ENCODE results near the gene GAREM1.

GAREM1 gene

DNA sequence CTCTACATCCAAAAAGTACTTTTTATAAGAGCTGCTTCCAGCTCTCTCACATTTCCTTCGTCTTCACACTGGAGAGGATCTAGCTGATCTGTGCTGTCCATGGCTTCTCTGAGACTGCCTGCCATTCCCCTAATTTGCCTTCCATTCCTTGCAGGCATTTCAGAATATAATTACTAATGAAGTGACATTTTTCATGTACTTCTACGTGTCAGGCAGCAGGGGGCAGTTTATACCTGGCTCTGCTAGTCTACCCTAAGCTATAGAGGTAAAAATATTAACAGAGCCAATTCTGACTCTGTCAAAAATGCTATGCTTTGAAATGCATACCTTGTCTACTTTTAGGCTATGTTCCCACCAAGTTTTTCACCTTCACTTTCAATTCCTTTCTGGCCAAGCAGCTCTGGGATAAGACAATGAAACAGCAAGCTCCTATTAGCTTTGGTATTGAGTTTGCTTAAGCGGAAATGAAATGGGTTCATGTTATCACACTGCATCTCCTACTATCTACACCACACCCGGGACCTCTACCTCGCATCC lies 198.9 kb downstream of the GAREM1 start:
- Histone ChIP-seq H3K36me3 (ENCODE audit: control insufficient read depth, insufficient read depth, low read length, severe bottlenecking) (peaks cover 43% of the 10 kb centered on the region), H3K27me3 (replicated peaks; ENCODE audit: control insufficient read depth, insufficient read depth, low read length) (no peaks in the 10 kb centered on the region), H3K4me3 (ENCODE audit: low read length) (no peak overlapping the region), H3K4me1 (ENCODE audit: control insufficient read depth, insufficient read depth, low read length) (peaks cover 2% of the 10 kb centered on the region), H3K9me3 (ENCODE audit: control insufficient read depth, low read length) (no peaks in the 10 kb centered on the region), H3K9ac (ENCODE audit: low read length) (no peak overlapping the region)
- peak; percentile 76 for DNase-seq (ENCODE audit: low read depth)

DNA sequence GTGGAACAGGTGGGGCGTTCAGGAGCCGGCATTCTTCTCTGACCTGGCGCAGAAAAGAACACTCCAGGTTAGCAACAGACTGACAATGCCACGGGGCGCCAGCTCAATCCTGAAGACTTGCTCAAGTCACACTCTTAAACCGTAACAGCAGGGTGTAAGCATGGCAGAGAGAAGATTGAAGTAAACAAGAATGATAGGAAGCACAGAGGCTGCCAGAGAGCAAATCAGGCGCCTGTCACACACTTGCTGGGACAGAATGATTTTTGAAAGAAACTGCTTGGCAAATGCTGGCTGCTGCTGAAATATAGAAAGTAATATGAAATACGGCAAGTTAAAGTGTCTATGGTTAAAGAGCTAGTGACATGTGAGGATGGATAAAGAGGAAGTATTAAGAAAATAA lies 200.3 kb downstream of the GAREM1 start:
- Histone ChIP-seq H3K9ac (ENCODE audit: low read length) (no peak overlapping the region), H3K9me3 (ENCODE audit: control insufficient read depth, low read length) (no peaks in the 10 kb centered on the region), H3K4me1 (ENCODE audit: control insufficient read depth, insufficient read depth, low read length) (no peaks in the 10 kb centered on the region), H3K4me3 (ENCODE audit: low read length) (no peak overlapping the region), H3K27me3 (replicated peaks; ENCODE audit: control insufficient read depth, insufficient read depth, low read length) (no peaks in the 10 kb centered on the region), H3K36me3 (ENCODE audit: control insufficient read depth, insufficient read depth, low read length, severe bottlenecking) (peaks cover 43% of the 10 kb centered on the region)
- no peak for DNase-seq (ENCODE audit: low read depth)

GRCh38 chr18:32267463-32267862 lies 203.2 kb downstream of the GAREM1 start:
- peaks cover 5% of the 10 kb centered on the region for H3K4me1 ChIP-seq (ENCODE audit: control insufficient read depth, insufficient read depth, low read length)
- H3K27me3 ChIP-seq (replicated peaks; ENCODE audit: control insufficient read depth, insufficient read depth, low read length), result no peaks in the 10 kb centered on the region
- peaks cover 34% of the 10 kb centered on the region for H3K36me3 ChIP-seq (ENCODE audit: control insufficient read depth, insufficient read depth, low read length, severe bottlenecking)
- no peak overlapping the region for H3K4me3 ChIP-seq (ENCODE audit: low read length)
- H3K9ac ChIP-seq (ENCODE audit: low read length), result no peak overlapping the region
- no peak for DNase-seq (ENCODE audit: low read depth)
- H3K9me3 ChIP-seq (ENCODE audit: control insufficient read depth, low read length), result no peaks in the 10 kb centered on the region

GRCh38 chr18:32264401-32264800 lies 206.3 kb downstream of the GAREM1 start:
- peaks cover 5% of the 10 kb centered on the region for H3K4me1 ChIP-seq (ENCODE audit: control insufficient read depth, insufficient read depth, low read length)
- H3K4me3 ChIP-seq (ENCODE audit: low read length), result no peak overlapping the region
- H3K36me3 ChIP-seq (ENCODE audit: control insufficient read depth, insufficient read depth, low read length, severe bottlenecking), result peaks cover 26% of the 10 kb centered on the region
- no peak overlapping the region for H3K9ac ChIP-seq (ENCODE audit: low read length)
- H3K27me3 ChIP-seq (replicated peaks; ENCODE audit: control insufficient read depth, insufficient read depth, low read length), result no peaks in the 10 kb centered on the region
- no peaks in the 10 kb centered on the region for H3K9me3 ChIP-seq (ENCODE audit: control insufficient read depth, low read length)
- peak; percentile 11 for DNase-seq (ENCODE audit: low read depth)

- no peak overlapping the region for H3K9ac ChIP-seq (ENCODE audit: low read length)
- H3K4me1 ChIP-seq (ENCODE audit: control insufficient read depth, insufficient read depth, low read length), result peaks cover 5% of the 10 kb centered on the region
- H3K27me3 ChIP-seq (replicated peaks; ENCODE audit: control insufficient read depth, insufficient read depth, low read length), result no peaks in the 10 kb centered on the region
- no peak overlapping the region for H3K4me3 ChIP-seq (ENCODE audit: low read length)
- H3K36me3 ChIP-seq (ENCODE audit: control insufficient read depth, insufficient read depth, low read length, severe bottlenecking), result peaks cover 3% of the 10 kb centered on the region
- no peaks in the 10 kb centered on the region for H3K9me3 ChIP-seq (ENCODE audit: control insufficient read depth, low read length)
- DNase-seq (ENCODE audit: low read depth), result no peak
Measured at GRCh38 chr18:32262092-32262491, 208.6 kb downstream of the GAREM1 start.

DNA sequence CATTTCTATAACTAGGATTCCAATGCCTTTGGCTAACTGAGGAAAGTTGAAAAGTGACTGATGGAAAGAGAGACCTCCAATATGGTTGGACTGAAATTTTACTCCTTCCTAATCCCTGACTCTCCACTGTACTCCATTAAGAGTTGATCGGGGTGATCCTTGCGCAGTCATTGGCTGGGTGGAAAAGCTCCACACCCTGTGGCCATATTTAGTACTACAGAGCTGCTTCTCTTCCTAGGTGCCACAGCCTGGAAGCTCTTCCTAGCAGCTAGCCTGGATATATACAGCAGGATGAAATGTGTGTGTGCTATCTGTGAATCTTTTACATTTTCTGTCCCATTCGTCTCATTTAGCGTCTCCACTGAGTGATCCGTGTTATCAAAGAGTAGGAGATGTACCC lies 209.7 kb downstream of the GAREM1 start:
- DNase-seq (ENCODE audit: low read depth), result no peak
- no peaks in the 10 kb centered on the region for H3K9me3 ChIP-seq (ENCODE audit: control insufficient read depth, low read length)
- H3K4me3 ChIP-seq (ENCODE audit: low read length), result no peak overlapping the region
- no peak overlapping the region for H3K9ac ChIP-seq (ENCODE audit: low read length)
- no peaks in the 10 kb centered on the region for H3K27me3 ChIP-seq (replicated peaks; ENCODE audit: control insufficient read depth, insufficient read depth, low read length)
- peaks cover 5% of the 10 kb centered on the region for H3K4me1 ChIP-seq (ENCODE audit: control insufficient read depth, insufficient read depth, low read length)
- H3K36me3 ChIP-seq (ENCODE audit: control insufficient read depth, insufficient read depth, low read length, severe bottlenecking), result no peaks in the 10 kb centered on the region

DNA sequence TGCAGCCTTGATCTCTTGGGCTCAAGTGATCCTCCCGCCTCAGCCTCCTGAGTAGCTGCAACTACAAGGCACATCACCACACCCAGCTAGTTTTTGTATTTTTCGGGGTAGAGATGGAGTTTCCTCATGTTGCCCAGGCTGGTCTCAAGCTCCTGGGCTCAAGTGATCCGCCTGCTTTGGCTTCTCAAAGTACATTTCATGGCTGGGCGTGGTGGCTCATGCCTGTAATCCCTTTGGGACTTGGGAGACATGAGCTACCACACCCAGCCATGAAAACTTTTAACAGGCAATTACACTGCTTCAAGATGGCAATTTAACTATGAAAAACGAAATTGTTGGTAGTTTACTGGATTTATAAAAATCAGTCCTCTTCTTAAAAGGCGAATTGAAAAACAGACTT lies 211.1 kb downstream of the GAREM1 start:
- peaks cover 4% of the 10 kb centered on the region for H3K4me1 ChIP-seq (ENCODE audit: control insufficient read depth, insufficient read depth, low read length)
- H3K27me3 ChIP-seq (replicated peaks; ENCODE audit: control insufficient read depth, insufficient read depth, low read length), result no peaks in the 10 kb centered on the region
- no peak overlapping the region for H3K9ac ChIP-seq (ENCODE audit: low read length)
- no peaks in the 10 kb centered on the region for H3K36me3 ChIP-seq (ENCODE audit: control insufficient read depth, insufficient read depth, low read length, severe bottlenecking)
- no peak overlapping the region for H3K4me3 ChIP-seq (ENCODE audit: low read length)
- peak; percentile 24 for DNase-seq (ENCODE audit: low read depth)
- H3K9me3 ChIP-seq (ENCODE audit: control insufficient read depth, low read length), result no peaks in the 10 kb centered on the region

GRCh38 chr18:32258558-32259204 lies 212.0 kb downstream of the GAREM1 start:
- no peaks in the 10 kb centered on the region for H3K4me1 ChIP-seq (ENCODE audit: control insufficient read depth, insufficient read depth, low read length)
- no peaks in the 10 kb centered on the region for H3K27me3 ChIP-seq (replicated peaks; ENCODE audit: control insufficient read depth, insufficient read depth, low read length)

GRCh38 chr18:32258148-32258547 lies 212.5 kb downstream of the GAREM1 start:
- H3K27me3 ChIP-seq (replicated peaks; ENCODE audit: control insufficient read depth, insufficient read depth, low read length), result no peaks in the 10 kb centered on the region
- no peaks in the 10 kb centered on the region for H3K9me3 ChIP-seq (ENCODE audit: control insufficient read depth, low read length)
- no peaks in the 10 kb centered on the region for H3K4me1 ChIP-seq (ENCODE audit: control insufficient read depth, insufficient read depth, low read length)
- no peaks in the 10 kb centered on the region for H3K36me3 ChIP-seq (ENCODE audit: control insufficient read depth, insufficient read depth, low read length, severe bottlenecking)
- no peak for DNase-seq (ENCODE audit: low read depth)
- H3K9ac ChIP-seq (ENCODE audit: low read length), result no peak overlapping the region
- H3K4me3 ChIP-seq (ENCODE audit: low read length), result no peak overlapping the region

More at GRCh38 chr18:32258558-32259204, 212.0 kb downstream of the GAREM1 start:
- H3K4me3 ChIP-seq (ENCODE audit: low read length), result no peak overlapping the region
- H3K9me3 ChIP-seq (ENCODE audit: control insufficient read depth, low read length), result no peaks in the 10 kb centered on the region
- no peak overlapping the region for H3K9ac ChIP-seq (ENCODE audit: low read length)
- H3K36me3 ChIP-seq (ENCODE audit: control insufficient read depth, insufficient read depth, low read length, severe bottlenecking), result no peaks in the 10 kb centered on the region
- DNase-seq (ENCODE audit: low read depth), result no peak

GRCh38 chr18:32257084-32257785 lies 213.4 kb downstream of the GAREM1 start:
- Histone ChIP-seq H3K9ac (ENCODE audit: low read length) (no peak overlapping the region), H3K27me3 (replicated peaks; ENCODE audit: control insufficient read depth, insufficient read depth, low read length) (no peaks in the 10 kb centered on the region), H3K9me3 (ENCODE audit: control insufficient read depth, low read length) (no peaks in the 10 kb centered on the region), H3K36me3 (ENCODE audit: control insufficient read depth, insufficient read depth, low read length, severe bottlenecking) (no peaks in the 10 kb centered on the region), H3K4me3 (ENCODE audit: low read length) (no peak overlapping the region), H3K4me1 (ENCODE audit: control insufficient read depth, insufficient read depth, low read length) (no peaks in the 10 kb centered on the region)
- DNase-seq (ENCODE audit: low read depth), result no peak

GRCh38 chr18:32255570-32255969 lies 215.1 kb downstream of the GAREM1 start:
- Histone ChIP-seq H3K27me3 (replicated peaks; ENCODE audit: control insufficient read depth, insufficient read depth, low read length) (no peaks in the 10 kb centered on the region), H3K9me3 (ENCODE audit: control insufficient read depth, low read length) (no peaks in the 10 kb centered on the region), H3K36me3 (ENCODE audit: control insufficient read depth, insufficient read depth, low read length, severe bottlenecking) (no peaks in the 10 kb centered on the region), H3K4me3 (ENCODE audit: low read length) (no peak overlapping the region), H3K9ac (ENCODE audit: low read length) (no peak overlapping the region), H3K4me1 (ENCODE audit: control insufficient read depth, insufficient read depth, low read length) (no peaks in the 10 kb centered on the region)
- DNase-seq (ENCODE audit: low read depth), result no peak

Data from adipocyte (in vitro differentiated cells).